ENCODE data around the gene GPC1.

- no peak for TF ChIP-seq CTCF (IDR thresholded peaks at IDR 0.05 in 4 of 5, conservative IDR thresholded peaks at IDR 0.05 in 1 of 5)
- TF ChIP-seq POLR2A (IDR thresholded peaks at IDR 0.05): no peak
Observed at GRCh38 chr2:240465268-240465764, 29.9 kb downstream of the GPC1 start.
